Activated B cell treated with CpG ODN at 0.5 μM for 24 hours (primary cell): Measurements from ENCODE around the gene MGRN1. TPM values are rescaled to one million over a fixed set of nuclear protein-coding genes. Genes with fewer than 3 reads are reported as not detected.

Experiments
- ATAC-seq: fragments of 200-7000 bp; cut with Tn5 transposase; one replicate; pipeline ENCODE4 v1.10.0; 2021; ENCODE audit warnings: low read depth, mild to moderate bottlenecking, moderate library complexity
- CTCF ChIA-PET: fragments of 350-600 bp; sonication (Branson Sonifier 250); formaldehyde crosslinking; loops from one replicate; lab custom pipeline; 2021; ENCODE audit warnings: antibody characterized with exemption; lab: Charles Lee
- POLR2A ChIA-PET: fragments of 350-600 bp; sonication (Branson Sonifier 250); formaldehyde crosslinking; loops from one replicate; lab custom pipeline; 2021; ENCODE audit warnings: antibody characterized with exemption; lab: Charles Lee
- DNase-seq: peaks from one replicate; pipeline ENCODE4 v3.0.0; 2022
- H3K27ac Mint-ChIP-seq: one replicate; pipeline ENCODE4 v1.8.0; 2020; ENCODE audit warnings: mixed read lengths
- H3K27me3 Mint-ChIP-seq: one replicate; pipeline ENCODE4 v1.8.0; 2021; ENCODE audit warnings: mixed read lengths
- H3K36me3 Mint-ChIP-seq: one replicate; pipeline ENCODE4 v1.8.0; 2021; ENCODE audit warnings: low read depth, mixed read lengths
- H3K4me1 Mint-ChIP-seq: one replicate; pipeline ENCODE4 v1.8.0; 2021; ENCODE audit warnings: mixed read lengths
- H3K4me3 Mint-ChIP-seq: one replicate; pipeline ENCODE4 v1.8.0; 2020; ENCODE audit warnings: mild to moderate bottlenecking, mixed read lengths
- H3K9me3 Mint-ChIP-seq: one replicate; pipeline ENCODE4 v1.8.0; 2020; ENCODE audit warnings: mixed read lengths
- CTCF ChIP-seq: fragments of 200-600 bp; IDR thresholded peaks from one replicate; pipeline ENCODE4 v1.8.0; 2022; ENCODE audit warnings: antibody characterized with exemption, mild to moderate bottlenecking
- intact Hi-C: fragments of 100-400 bp; cut with micrococcal nuclease; formaldehyde crosslinking; loops from one replicate; pipeline ENCODE4 v1.15.1; 2024
- total RNA-seq: library from RNA; stranded (reverse); gene quantifications from 2 replicates; pipeline ENCODE4 v1.2.3, GENCODE V29; 2022

The MGRN1 gene
- total RNA-seq, 1 donor from 2014 or later, result 88.6 TPM

DNA sequence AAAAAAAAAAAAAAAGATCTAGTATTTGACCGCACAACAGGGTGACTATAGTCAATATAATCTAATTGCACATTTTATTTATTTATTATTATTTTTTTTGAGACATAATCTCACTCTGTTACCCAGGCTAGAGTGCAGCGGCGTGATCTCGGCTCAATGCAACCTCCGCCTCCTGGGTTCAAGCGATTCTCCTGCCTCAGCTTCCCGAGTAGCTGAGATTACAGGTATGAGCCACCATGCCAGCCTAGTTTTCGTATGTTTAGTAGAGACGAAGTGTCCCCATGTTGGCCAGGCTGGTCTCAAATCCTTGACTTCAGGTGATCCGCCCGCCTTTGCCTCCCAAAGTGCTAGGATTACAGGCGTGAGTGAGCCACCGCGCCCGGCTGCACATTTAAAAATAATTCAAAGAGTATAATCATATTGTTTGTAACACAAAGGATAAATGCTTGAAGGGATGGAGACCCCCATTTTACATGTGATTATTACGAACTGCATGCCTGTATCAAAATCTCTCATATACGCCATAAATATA, 108.7 kb downstream of the MGRN1 start:
- Mint-ChIP-seq H3K9me3 (no peaks in the 10 kb centered on the region), H3K4me1 (peaks cover 18% of the 10 kb centered on the region), H3K27ac (peak overlapping the region; percentile 61), H3K36me3 (peaks cover 23% of the 10 kb centered on the region), H3K27me3 (no peaks in the 10 kb centered on the region), H3K4me3 (peak overlapping the region; percentile 90)
- TF ChIP-seq CTCF, result no peak
- ATAC-seq (no peak), DNase-seq (no peak)
- ChIA-PET POLR2A (interaction anchor here (0.5 to 3.1 kb wide), 8 partner anchors 33 to 124 kb away, joined by 3 to 27 read pairs (median 15); partner anchors contain the start of genes GLYR1, NUDT16L1, ROGDI and UBN1), CTCF (interaction anchor here (1.7 kb wide), 1 partner anchor 37 kb away, joined by 5 read pairs; no protein-coding TSS in a partner anchor)
- intact Hi-C loops, result no loop called here

DNA sequence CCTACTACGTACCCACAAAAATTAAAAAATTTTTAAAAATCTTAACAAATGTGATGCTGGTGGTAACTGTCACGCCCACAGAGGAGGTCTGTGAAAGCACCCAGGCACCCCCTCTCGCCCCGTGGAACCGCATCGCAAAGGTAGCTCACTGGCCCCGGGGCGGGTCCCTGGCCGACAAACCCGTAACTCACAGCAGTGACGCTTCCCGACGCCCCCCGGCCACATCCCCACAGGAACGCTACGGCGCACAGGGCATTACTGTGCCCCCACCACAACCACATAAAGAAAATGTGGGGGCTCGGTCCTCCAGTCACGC, 109.1 kb downstream of the MGRN1 start:
- peak; percentile 8 for ATAC-seq
- intact Hi-C loops, result loop anchor here (1.0 to 2.0 kb wide), 9 partner anchors 34 to 300 kb away; partner anchors contain the start of genes CDIP1, GLYR1, HMOX2 and MGRN1
- ChIA-PET CTCF (interaction anchor here (1.6 to 1.7 kb wide), 2 partner anchors 38 to 118 kb away, joined by 5 to 7 read pairs; no protein-coding TSS in a partner anchor), POLR2A (interaction anchor here (0.5 to 3.1 kb wide), 14 partner anchors 18 to 462 kb away, joined by 3 to 27 read pairs (median 7); partner anchors contain the start of genes CDIP1, GLYR1, NUDT16L1 and PAM16)
- peaks cover 18% of the 10 kb centered on the region for H3K4me1 Mint-ChIP-seq
- H3K27me3 Mint-ChIP-seq, result no peaks in the 10 kb centered on the region
- H3K4me3 Mint-ChIP-seq, result peak overlapping the region; percentile 90
- no peaks in the 10 kb centered on the region for H3K9me3 Mint-ChIP-seq
- no peak for DNase-seq
- H3K36me3 Mint-ChIP-seq, result peaks cover 19% of the 10 kb centered on the region
- no peak for TF ChIP-seq CTCF
- peak overlapping the region; percentile 61 for H3K27ac Mint-ChIP-seq

DNA sequence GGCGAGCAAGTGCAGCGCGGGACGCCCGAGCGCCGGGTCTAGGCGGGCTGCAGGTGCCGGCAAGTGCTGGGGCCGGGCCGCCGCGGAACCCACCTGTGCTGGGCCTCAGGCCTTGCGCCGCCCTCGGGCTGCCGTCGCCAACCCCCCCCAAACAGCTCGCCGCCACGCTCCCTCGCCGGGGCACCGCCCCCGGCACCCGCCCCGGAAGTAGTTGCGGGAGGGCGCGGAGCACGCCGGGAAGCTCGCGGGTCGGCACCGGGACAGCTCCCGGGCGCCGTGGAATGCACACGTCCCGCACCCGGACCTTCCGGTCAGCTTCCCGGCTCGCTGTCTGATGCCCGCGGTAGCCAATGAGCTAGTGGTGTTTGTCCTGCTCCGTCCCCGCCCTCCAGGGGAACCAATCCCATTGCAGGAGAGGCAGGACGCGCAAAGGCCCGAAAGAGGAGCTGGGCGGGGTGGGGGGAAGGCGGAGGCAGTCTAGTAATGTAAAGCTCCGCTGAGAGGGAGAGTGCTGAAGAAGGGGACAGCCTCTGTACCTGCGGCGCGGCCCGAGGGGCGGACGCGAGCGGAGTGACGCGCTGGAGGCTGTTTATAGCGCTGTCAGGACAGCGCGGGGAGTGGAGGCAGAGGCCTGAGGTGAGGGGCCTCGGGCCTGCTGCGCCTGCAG, 109.6 kb downstream of the MGRN1 start, which contains the start of the genes ANKS3 and DNAAF8:
Gene ANKS3 (minus strand): TSS at position 209 of the 667 bp plus-strand sequence. CDS start 4,122 bp downstream, outside the sequence.
Gene DNAAF8 (plus strand): TSS at position 475 of the 667 bp plus-strand sequence. CDS start 1,978 bp downstream, outside the sequence.
- ATAC-seq, result peak; percentile 77
- H3K9me3 Mint-ChIP-seq, result no peaks in the 10 kb centered on the region
- H3K36me3 Mint-ChIP-seq, result peaks cover 15% of the 10 kb centered on the region
- peak; percentile 84 for DNase-seq
- TF ChIP-seq CTCF, result no peak
- CTCF ChIA-PET, result interaction anchor here (0.8 to 1.7 kb wide), 8 partner anchors 14 to 358 kb away, joined by 3 to 7 read pairs (median 4); partner anchors contain the start of genes GLYR1, HMOX2, MGRN1 and UBN1
- H3K4me1 Mint-ChIP-seq, result peaks cover 18% of the 10 kb centered on the region
- H3K27ac Mint-ChIP-seq, result peak within 1 kb of the TSS; percentile 87
- no peaks in the 10 kb centered on the region for H3K27me3 Mint-ChIP-seq
- peak within 1 kb of the TSS; percentile 90 for H3K4me3 Mint-ChIP-seq
- intact Hi-C loops, result loop anchor here (1.0 to 2.0 kb wide), 9 partner anchors 33 to 299 kb away; partner anchors contain the start of genes CDIP1, GLYR1, HMOX2 and MGRN1
- POLR2A ChIA-PET, result interaction anchor here (0.5 to 3.1 kb wide), 16 partner anchors 17 to 481 kb away, joined by 3 to 27 read pairs (median 6); partner anchors contain the start of genes CDIP1, GLYR1, NUDT16L1 and PAM16

GRCh38 chr16:4734730-4735535, 110.3 kb downstream of the MGRN1 start:
- DNase-seq (peak; percentile 91), ATAC-seq (peak; percentile 80)
- CTCF ChIA-PET, result interaction anchor here (0.8 to 1.7 kb wide), 9 partner anchors 13 to 357 kb away, joined by 3 to 7 read pairs (median 4); partner anchors contain the start of genes GLYR1, HMOX2, MGRN1 and ROGDI
- no peak for TF ChIP-seq CTCF
- no peaks in the 10 kb centered on the region for H3K27me3 Mint-ChIP-seq
- no peaks in the 10 kb centered on the region for H3K9me3 Mint-ChIP-seq
- H3K4me1 Mint-ChIP-seq, result peaks cover 18% of the 10 kb centered on the region
- peak overlapping the region; percentile 90 for H3K4me3 Mint-ChIP-seq
- intact Hi-C loops, result loop anchor here (1.0 to 2.0 kb wide), 9 partner anchors 32 to 298 kb away; partner anchors contain the start of genes CDIP1, GLYR1, HMOX2 and MGRN1
- peaks cover 9% of the 10 kb centered on the region for H3K36me3 Mint-ChIP-seq
- H3K27ac Mint-ChIP-seq, result peak overlapping the region; percentile 87
- POLR2A ChIA-PET, result interaction anchor here (0.5 to 3.1 kb wide), 16 partner anchors 17 to 481 kb away, joined by 3 to 27 read pairs (median 6); partner anchors contain the start of genes CDIP1, GLYR1, NUDT16L1 and PAM16
